NK-92 (cell line): ENCODE results near the gene MSH3.
"Not testable (repeated sequence)": the region's sequence is repeated elsewhere in the genome, so short reads cannot be mapped to it uniquely, and the experiment has no call there.

Source experiments
- DNase-seq: peaks from one replicate; lab custom pipeline; 2025; ENCODE audit not compliant: unreplicated experiment; lab: John Stamatoyannopoulos, UW

The MSH3 gene

GRCh38 chr5:80705216-80705769 is 50.8 kb downstream of the MSH3 start:
- no peak for DNase-seq

- DNase-seq = no peak
Measured at GRCh38 chr5:80705801-80706200, 51.3 kb downstream of the MSH3 start.

- no peak for DNase-seq
Measured at GRCh38 chr5:80706835-80707447, 52.5 kb downstream of the MSH3 start.

- no peak for DNase-seq
Measured at GRCh38 chr5:80707645-80708044, 53.2 kb downstream of the MSH3 start.

GRCh38 chr5:80711216-80711615 is 56.8 kb downstream of the MSH3 start:
- no peak for DNase-seq

- no peak for DNase-seq
Measured at GRCh38 chr5:80711938-80712337, 57.5 kb downstream of the MSH3 start.

- no peak for DNase-seq
Measured at GRCh38 chr5:80712919-80713318, 58.5 kb downstream of the MSH3 start.

- DNase-seq = no peak
Measured at GRCh38 chr5:80713631-80714030, 59.2 kb downstream of the MSH3 start.

- no peak for DNase-seq
Measured at GRCh38 chr5:80714570-80715298, 60.3 kb downstream of the MSH3 start.

GRCh38 chr5:80715887-80716286 is 61.4 kb downstream of the MSH3 start:
- no peak for DNase-seq

GRCh38 chr5:80720181-80720580 is 65.7 kb downstream of the MSH3 start:
- no peak for DNase-seq

- no peak for DNase-seq
Measured at GRCh38 chr5:80722916-80723315, 68.5 kb downstream of the MSH3 start.

- DNase-seq = no peak
Measured at GRCh38 chr5:80725446-80725845, 71.0 kb downstream of the MSH3 start.

- no peak for DNase-seq
Measured at GRCh38 chr5:80736730-80737129, 82.3 kb downstream of the MSH3 start.

GRCh38 chr5:80738466-80738865 is 84.0 kb downstream of the MSH3 start:
- no peak for DNase-seq

- no peak for DNase-seq
Measured at GRCh38 chr5:80739057-80739456, 84.6 kb downstream of the MSH3 start.

GRCh38 chr5:80739496-80739895 is 85.0 kb downstream of the MSH3 start:
- no peak for DNase-seq

GRCh38 chr5:80739898-80740297 is 85.4 kb downstream of the MSH3 start:
- no peak for DNase-seq

- not testable (repeated sequence) for DNase-seq
Measured at GRCh38 chr5:80740488-80740887, 86.0 kb downstream of the MSH3 start.

- DNase-seq = no peak
Measured at GRCh38 chr5:80740999-80741398, 86.5 kb downstream of the MSH3 start.

GRCh38 chr5:80744149-80744548 is 89.7 kb downstream of the MSH3 start:
- DNase-seq = no peak

- DNase-seq = no peak
Measured at GRCh38 chr5:80745490-80745889, 91.0 kb downstream of the MSH3 start.

- no peak for DNase-seq
Measured at GRCh38 chr5:80747922-80748321, 93.5 kb downstream of the MSH3 start.
